ENCODE data around the gene IFT25.

GRCh38 chr1:53895421-53895820, 50.1 kb downstream of the IFT25 start:
- TF ChIP-seq CTCF (IDR thresholded peaks at IDR 0.05 in 8 of 11, conservative IDR thresholded peaks at IDR 0.05 in 3 of 11) = no peak
- no peak for TF ChIP-seq POLR2AphosphoS5 (IDR thresholded peaks at IDR 0.05)
